Stimulated activated naive B cell treated with anti-CD40 and anti-IgM and Interleukin-4, amounts not matched to agents 10 μg/mL and 1 μg/mL and 100 μg/mL, for 72 hours (primary cell): ENCODE data around the gene LRRC26.
"Not testable (repeated sequence)": the region's sequence is repeated elsewhere in the genome, so short reads cannot be mapped to it uniquely, and the experiment has no call there.

Experiments
- ATAC-seq, 2 donors: fragments of 150-1000 bp; cut with Tn5 transposase; replicated peaks; 2 replicates each; pipeline ENCODE4 v1.10.0; 2021; ENCODE audit warnings: moderate library complexity in 1 of 2
- DNase-seq: peaks from one replicate; pipeline ENCODE4 v3.0.0; 2021
- H3K27ac Mint-ChIP-seq: one replicate; pipeline ENCODE4 v1.8.0; 2022; ENCODE audit warnings: mild to moderate bottlenecking, mixed read lengths
- H3K27me3 Mint-ChIP-seq, 2 donors: one replicate each; pipeline ENCODE4 v1.8.0; 2022; ENCODE audit warnings: mixed read lengths in 2 of 2
- H3K36me3 Mint-ChIP-seq, 2 donors: one replicate each; pipeline ENCODE4 v1.8.0; 2022; ENCODE audit warnings: mixed read lengths in 2 of 2, mild to moderate bottlenecking in 1 of 2
- H3K4me1 Mint-ChIP-seq, 2 donors: one replicate each; pipeline ENCODE4 v1.8.0; 2022; ENCODE audit warnings: mixed read lengths in 2 of 2, mild to moderate bottlenecking in 1 of 2
- H3K4me3 Mint-ChIP-seq, 2 donors: one replicate each; pipeline ENCODE4 v1.8.0; 2022; ENCODE audit warnings: mild to moderate bottlenecking in 2 of 2, mixed read lengths in 2 of 2, moderate library complexity in 1 of 2
- H3K9me3 Mint-ChIP-seq, 2 donors: one replicate each; pipeline ENCODE4 v1.8.0; 2022; ENCODE audit warnings: mixed read lengths in 2 of 2, mild to moderate bottlenecking in 1 of 2

LRRC26 gene

GRCh38 chr9:137127301-137128157 is 42.3 kb downstream of the LRRC26 start:
- H3K36me3 Mint-ChIP-seq, result peaks cover 2 to 16% of the 10 kb centered on the region in 2 donors
- H3K9me3 Mint-ChIP-seq, result no peaks in the 10 kb centered on the region
- DNase-seq, result no peak
- H3K4me1 Mint-ChIP-seq, result peaks cover 24 to 45% of the 10 kb centered on the region in 2 donors
- peak overlapping the region; percentile 83 to 97 for H3K4me3 Mint-ChIP-seq
- ATAC-seq, result no peak
- peak overlapping the region; percentile 97 for H3K27ac Mint-ChIP-seq
- no peaks in the 10 kb centered on the region for H3K27me3 Mint-ChIP-seq

GRCh38 chr9:137126786-137127185 is 43.1 kb downstream of the LRRC26 start:
- Mint-ChIP-seq H3K4me3 (peak overlapping the region; percentile 83 to 97), H3K27ac (peak overlapping the region; percentile 97), H3K36me3 (peaks cover 2 to 16% of the 10 kb centered on the region in 2 donors), H3K4me1 (peaks cover 31 to 53% of the 10 kb centered on the region in 2 donors), H3K9me3 (no peaks in the 10 kb centered on the region), H3K27me3 (no peaks in the 10 kb centered on the region)
- ATAC-seq (no peak), DNase-seq (no peak)

GRCh38 chr9:137123952-137124462 is 45.8 kb downstream of the LRRC26 start:
- H3K27ac Mint-ChIP-seq, H3K9me3 Mint-ChIP-seq, H3K27me3 Mint-ChIP-seq, ATAC-seq, DNase-seq: not testable (repeated sequence)
- peaks cover 2 to 16% of the 10 kb centered on the region in 2 donors for H3K36me3 Mint-ChIP-seq
- peaks cover 37 to 67% of the 10 kb centered on the region in 2 donors for H3K4me1 Mint-ChIP-seq
- H3K4me3 Mint-ChIP-seq, result peak overlapping the region in 1 of 2 donors; percentile 13

GRCh38 chr9:137123468-137123837 is 46.4 kb downstream of the LRRC26 start:
- Mint-ChIP-seq H3K4me3 (no peak overlapping the region), H3K4me1 (peaks cover 36 to 65% of the 10 kb centered on the region in 2 donors), H3K27ac (peak overlapping the region; percentile 76), H3K9me3 (no peaks in the 10 kb centered on the region), H3K27me3 (no peaks in the 10 kb centered on the region), H3K36me3 (peaks cover 2 to 12% of the 10 kb centered on the region in 2 donors)
- ATAC-seq (no peak), DNase-seq (no peak)

GRCh38 chr9:137122796-137123467 is 46.9 kb downstream of the LRRC26 start:
- ATAC-seq, result peak; percentile 25 to 51
- Mint-ChIP-seq H3K4me3 (peak overlapping the region; percentile 15 to 55), H3K4me1 (peaks cover 31 to 61% of the 10 kb centered on the region in 2 donors), H3K27ac (peak overlapping the region; percentile 76)
- not testable (repeated sequence) for H3K9me3 Mint-ChIP-seq, DNase-seq, H3K27me3 Mint-ChIP-seq, H3K36me3 Mint-ChIP-seq

- H3K27ac Mint-ChIP-seq, result peak overlapping the region; percentile 68
- ATAC-seq, result peak; percentile 67 to 71
- H3K4me1 Mint-ChIP-seq, result peaks cover 30 to 61% of the 10 kb centered on the region in 2 donors
- H3K27me3 Mint-ChIP-seq, DNase-seq, H3K9me3 Mint-ChIP-seq, H3K36me3 Mint-ChIP-seq: not testable (repeated sequence)
- peak overlapping the region; percentile 27 to 55 for H3K4me3 Mint-ChIP-seq
Measured at GRCh38 chr9:137121927-137122795, 47.7 kb downstream of the LRRC26 start.
